Thymus (tissue), 11 donors: ENCODE results near the gene GMNN. TPM values are rescaled to one million over a fixed set of nuclear protein-coding genes. Genes with fewer than 3 reads are reported as not detected.
"Not testable (repeated sequence)": the region's sequence is repeated elsewhere in the genome, so short reads cannot be mapped to it uniquely, and the experiment has no call there.

Experiments used
- DNase-seq, 9 donors: peaks; one replicate each; pipeline ENCODE4 v3.0.0-alpha.2; 2013; ENCODE audit warnings: low spot score in 9 of 9, low read depth in 6 of 9, missing footprints in 1 of 9
- H3K27ac ChIP-seq, 2 donors: one replicate each; pipeline ENCODE4 v1.5.1; 2013; ENCODE audit warnings: control low read depth in 1 of 2, low read depth in 1 of 2, low read length in 1 of 2, mild to moderate bottlenecking in 1 of 2, moderate library complexity in 1 of 2
- H3K27me3 ChIP-seq, 2 donors: one replicate each; pipeline ENCODE4 v1.5.1; 2013; ENCODE audit warnings: low read length in 1 of 2; ENCODE audit not compliant: control insufficient read depth in 2 of 2, insufficient read depth in 1 of 2
- H3K36me3 ChIP-seq, 2 donors: one replicate each; pipeline ENCODE4 v1.5.1; 2013; ENCODE audit warnings: low read length in 1 of 2, mild to moderate bottlenecking in 1 of 2, moderate library complexity in 1 of 2; ENCODE audit not compliant: control insufficient read depth in 2 of 2, insufficient read depth in 2 of 2
- H3K4me1 ChIP-seq, 2 donors: one replicate each; pipeline ENCODE4 v1.5.1; 2013; ENCODE audit warnings: low read length in 2 of 2; ENCODE audit not compliant: control insufficient read depth in 2 of 2, insufficient read depth in 2 of 2
- H3K4me3 ChIP-seq, 2 donors: one replicate each; pipeline ENCODE4 v1.5.1; 2013; ENCODE audit warnings: low read length in 2 of 2, control low read depth in 1 of 2, mild to moderate bottlenecking in 1 of 2
- H3K9me3 ChIP-seq, 2 donors: one replicate each; pipeline ENCODE4 v1.5.1; 2013; ENCODE audit warnings: low read length in 1 of 2, mild to moderate bottlenecking in 1 of 2; ENCODE audit not compliant: control insufficient read depth in 2 of 2, insufficient read depth in 1 of 2
- WGBS: extraction: QIAGEN DNeasy Blood & Tissue Kit; methylation state at CpG from one replicate; pipeline ENCODE4 v1.1.7; 2013; 5-methylcytosine and 5-hydroxymethylcytosine counted together
- polyA plus RNA-seq: library from polyadenylated mRNA; stranded (reverse); fragments of 200-250 nt; gene quantifications from one replicate; pipeline ENCODE4 v1.2.3, GENCODE V29; 2013
- total RNA-seq: library from RNA; stranded (reverse); fragments of 120-200 nt; gene quantifications from one replicate; pipeline ENCODE4 v1.2.4, GENCODE V29; 2013
- donor health status: healthy.

Gene GMNN
- total and polyA plus RNA-seq, 2 donors, result 21.6 to 66.5 TPM

DNA sequence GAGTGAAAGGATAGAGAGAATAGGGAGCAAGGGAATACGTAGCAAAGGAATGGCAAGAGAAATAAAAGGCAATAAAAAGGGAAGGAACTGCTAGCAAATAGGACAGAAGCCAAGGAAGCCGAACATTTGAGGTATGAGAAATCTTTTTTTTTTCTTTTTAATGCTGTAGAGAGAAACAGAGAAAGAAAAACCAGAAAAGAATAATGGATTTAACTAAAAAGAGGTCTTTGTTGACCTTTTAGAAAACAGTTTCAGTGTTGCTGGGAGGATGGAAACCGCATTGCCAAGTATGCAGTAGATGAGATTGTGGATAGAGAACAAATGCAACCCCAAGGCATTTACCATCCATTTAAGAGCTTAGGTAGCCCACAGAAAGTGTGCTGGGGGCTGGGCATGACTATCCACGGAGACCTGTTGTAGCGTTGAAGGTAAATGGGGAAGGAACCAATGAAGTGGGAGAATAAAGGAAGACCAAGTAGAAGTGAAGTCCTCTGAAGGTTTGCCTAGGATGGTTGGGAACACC lies 32.5 kb upstream of the GMNN start:
- WGBS, result 91% methylated on average over 5 of the region's 5 CpGs
- H3K27ac ChIP-seq, result no peak overlapping the region
- no peak for DNase-seq
- no peaks in the 10 kb centered on the region for H3K9me3 ChIP-seq
- no peaks in the 10 kb centered on the region for H3K4me1 ChIP-seq
- H3K27me3 ChIP-seq, result no peaks in the 10 kb centered on the region
- H3K4me3 ChIP-seq, result no peak overlapping the region
- H3K36me3 ChIP-seq, result no peaks in the 10 kb centered on the region

DNA sequence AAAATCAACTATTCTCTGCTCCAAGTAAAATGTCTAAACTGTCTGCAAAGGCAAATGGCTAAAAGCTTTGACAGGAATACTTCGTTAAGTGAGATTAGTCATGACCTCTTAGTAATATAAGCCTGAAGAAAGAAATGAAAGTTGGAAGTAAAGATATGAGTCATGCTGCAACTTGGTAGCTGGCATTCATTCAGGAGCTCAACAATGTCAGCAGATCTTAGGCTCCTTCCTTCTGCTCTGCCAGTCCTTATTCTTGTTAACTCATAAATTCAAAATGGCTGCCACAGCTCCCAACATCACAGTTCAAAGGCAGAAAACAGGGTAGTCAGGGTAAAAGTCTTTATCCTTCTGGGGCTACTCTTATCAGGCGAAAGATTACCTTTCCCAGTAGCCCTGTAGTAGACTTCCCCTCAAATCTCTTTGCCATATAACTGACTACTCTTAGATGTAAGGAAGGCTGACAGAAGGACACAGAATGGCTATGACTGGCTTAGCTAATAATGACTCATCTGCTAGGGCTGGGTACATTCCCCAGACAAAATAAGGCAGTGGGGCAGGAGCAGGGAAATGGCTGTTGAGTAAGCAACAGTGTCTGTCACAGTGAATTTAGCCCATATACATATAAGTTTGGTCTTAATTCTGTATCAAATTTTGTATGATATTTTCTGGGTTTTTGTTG lies 31.3 kb upstream of the GMNN start:
- no peaks in the 10 kb centered on the region for H3K4me1 ChIP-seq
- H3K36me3 ChIP-seq, result no peaks in the 10 kb centered on the region
- peak in 1 of 9 donors; percentile 24 for DNase-seq
- WGBS, result 95% methylated on average over 2 of the region's 2 CpGs
- no peaks in the 10 kb centered on the region for H3K27me3 ChIP-seq
- H3K4me3 ChIP-seq, result no peak overlapping the region
- no peaks in the 10 kb centered on the region for H3K9me3 ChIP-seq
- H3K27ac ChIP-seq, result peak overlapping the region; percentile 14 to 25

DNA sequence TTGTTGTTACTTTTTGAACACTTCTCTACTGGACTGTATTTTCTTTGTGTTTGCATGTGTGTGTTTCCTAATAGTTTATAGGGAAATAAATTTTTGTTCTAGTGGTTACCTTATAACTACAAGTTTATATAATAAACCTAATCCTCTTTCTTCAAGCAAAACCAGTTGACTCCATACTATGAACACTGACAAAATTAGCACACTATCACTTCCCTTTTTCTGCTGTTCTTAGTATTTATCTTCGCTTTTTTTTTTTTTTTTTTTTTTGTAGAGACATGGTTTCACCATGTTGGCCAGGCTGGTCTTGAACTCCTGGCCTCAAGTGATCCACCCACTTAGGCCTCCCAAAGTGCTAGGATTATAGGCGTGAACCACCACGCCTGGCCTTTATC lies 30.8 kb upstream of the GMNN start:
- Histone ChIP-seq H3K4me1 (no peaks in the 10 kb centered on the region), H3K36me3 (no peaks in the 10 kb centered on the region), H3K9me3 (no peaks in the 10 kb centered on the region), H3K4me3 (no peak overlapping the region), H3K27ac (no peak overlapping the region), H3K27me3 (no peaks in the 10 kb centered on the region)
- no peak for DNase-seq
- WGBS, result 73% methylated on average over 3 of the region's 3 CpGs

DNA sequence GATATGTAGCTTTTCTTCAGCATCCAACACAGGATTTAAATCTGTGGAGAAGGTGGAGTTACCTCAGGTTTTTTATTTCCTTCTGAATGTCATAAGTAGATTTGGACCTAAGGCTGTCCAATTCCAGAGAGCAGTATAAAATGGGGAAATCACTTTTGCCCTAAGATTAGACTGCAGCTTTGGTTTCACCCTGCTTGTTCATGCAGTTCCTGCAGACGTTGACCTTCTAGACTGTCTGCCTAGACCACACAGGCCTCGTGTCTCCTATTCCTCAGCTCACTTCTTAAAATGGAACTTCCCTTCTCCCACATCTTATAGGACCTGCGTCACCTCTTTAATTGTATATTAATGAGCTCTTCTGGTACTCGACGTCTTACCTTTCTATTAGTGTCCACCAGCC lies 29.8 kb upstream of the GMNN start:
- no peaks in the 10 kb centered on the region for H3K9me3 ChIP-seq
- no peaks in the 10 kb centered on the region for H3K36me3 ChIP-seq
- no peak for DNase-seq
- H3K27ac ChIP-seq, result peak overlapping the region in 1 of 2 donors; percentile 15
- no peaks in the 10 kb centered on the region for H3K27me3 ChIP-seq
- H3K4me3 ChIP-seq, result no peak overlapping the region
- no peaks in the 10 kb centered on the region for H3K4me1 ChIP-seq
- WGBS, result 77% methylated on average over 5 of the region's 5 CpGs

DNA sequence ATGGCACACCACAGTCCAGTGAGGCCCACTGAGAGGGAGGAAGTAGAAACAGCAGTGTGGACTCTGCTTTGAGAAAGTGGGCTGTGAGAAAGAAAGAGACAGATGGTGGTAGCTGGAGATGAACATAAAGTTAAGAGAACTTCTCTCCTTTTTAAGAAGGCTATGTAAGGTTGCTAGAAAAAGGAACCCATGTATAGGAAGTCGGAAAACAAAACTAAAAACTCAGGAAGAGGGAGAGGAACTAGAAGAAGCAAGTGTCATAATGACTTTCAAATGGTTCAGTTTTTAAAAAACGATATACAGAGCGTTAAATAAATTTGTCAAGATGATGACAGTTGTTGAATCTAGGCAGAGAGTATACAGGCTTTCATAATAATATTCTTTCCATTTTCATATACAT lies 25.4 kb upstream of the GMNN start:
- no peak overlapping the region for H3K27ac ChIP-seq
- H3K27me3 ChIP-seq, result no peaks in the 10 kb centered on the region
- H3K4me1 ChIP-seq, result no peaks in the 10 kb centered on the region
- no peaks in the 10 kb centered on the region for H3K9me3 ChIP-seq
- no peaks in the 10 kb centered on the region for H3K36me3 ChIP-seq
- H3K4me3 ChIP-seq, result no peak overlapping the region
- 41% methylated on average over 3 of the region's 3 CpGs for WGBS
- no peak for DNase-seq

DNA sequence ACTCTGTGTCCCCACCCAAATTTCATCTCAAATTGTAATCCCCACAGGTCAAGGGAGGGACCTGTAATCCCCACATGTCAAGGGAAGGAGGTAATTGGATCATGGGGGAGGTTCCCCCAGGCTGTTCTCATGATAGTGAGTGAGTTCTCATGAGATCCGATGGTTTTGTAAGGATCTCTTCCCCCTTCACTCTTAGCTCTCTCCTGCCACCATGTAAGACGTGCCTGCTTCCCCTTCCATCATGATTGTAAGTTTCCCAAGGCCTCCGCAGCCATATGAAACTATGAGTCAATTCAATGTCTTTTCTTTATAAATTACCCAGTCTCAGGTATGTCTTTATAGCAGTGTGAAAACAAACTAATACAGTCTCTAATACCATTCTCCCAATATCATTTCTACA lies 23.9 kb upstream of the GMNN start:
- not testable (repeated sequence) for H3K27ac ChIP-seq, H3K9me3 ChIP-seq, H3K4me3 ChIP-seq, DNase-seq, H3K4me1 ChIP-seq, H3K36me3 ChIP-seq, H3K27me3 ChIP-seq
- WGBS, result 83% methylated on average over 3 of the region's 3 CpGs

DNA sequence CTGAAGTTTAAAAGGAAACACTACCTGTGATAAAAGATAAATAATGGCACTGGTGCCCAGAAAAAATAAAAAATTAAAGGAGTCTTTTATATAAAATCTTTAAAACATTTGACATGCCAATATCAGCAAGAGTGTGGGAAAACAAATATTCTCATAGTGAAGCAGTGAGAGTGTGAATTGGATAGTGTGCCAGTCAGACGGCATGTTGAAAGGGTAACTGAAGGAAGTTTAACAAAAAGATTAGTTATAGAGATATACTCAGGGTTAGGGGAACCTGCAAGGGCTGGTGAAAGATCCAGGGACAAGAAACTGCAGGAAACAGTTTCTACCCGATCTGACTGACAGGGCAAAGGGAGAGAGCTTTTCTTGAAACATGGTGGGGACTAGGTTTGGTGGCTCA lies 22.2 kb upstream of the GMNN start:
- WGBS, result 71% methylated on average over 2 of the region's 2 CpGs
- no peak for DNase-seq
- no peaks in the 10 kb centered on the region for H3K36me3 ChIP-seq
- no peaks in the 10 kb centered on the region for H3K27me3 ChIP-seq
- H3K27ac ChIP-seq, result no peak overlapping the region
- no peak overlapping the region for H3K4me3 ChIP-seq
- H3K9me3 ChIP-seq, result no peaks in the 10 kb centered on the region
- H3K4me1 ChIP-seq, result no peaks in the 10 kb centered on the region

DNA sequence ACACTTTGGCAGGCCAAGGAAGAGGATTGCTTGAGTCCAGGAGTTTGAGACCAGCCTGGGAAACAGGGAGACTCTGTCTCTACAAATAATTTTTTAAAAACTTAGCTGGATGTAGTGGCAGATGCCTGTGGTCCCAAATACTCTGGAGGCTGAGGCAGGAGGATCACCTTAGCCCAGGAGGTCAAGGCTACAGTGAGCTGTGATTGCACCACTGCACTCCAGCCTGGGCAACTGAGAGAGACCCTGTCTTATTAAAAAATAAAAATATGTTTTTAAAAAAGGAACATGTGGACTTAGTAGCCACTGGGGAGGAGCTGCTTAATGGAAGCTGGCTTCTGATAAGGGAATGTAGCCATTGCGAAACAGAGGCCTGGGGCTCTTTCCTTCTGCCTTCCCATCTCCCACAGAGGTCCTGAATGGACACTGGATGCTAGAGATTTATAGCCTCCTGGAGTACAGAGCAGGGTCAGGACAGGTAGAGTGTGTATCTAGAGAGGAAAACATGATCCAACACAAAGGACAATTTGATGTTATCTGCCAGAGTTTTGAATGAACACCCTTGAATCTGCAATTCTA lies 21.7 kb upstream of the GMNN start:
- Histone ChIP-seq H3K9me3 (no peaks in the 10 kb centered on the region), H3K36me3 (no peaks in the 10 kb centered on the region), H3K27ac (no peak overlapping the region), H3K27me3 (no peaks in the 10 kb centered on the region), H3K4me1 (no peaks in the 10 kb centered on the region), H3K4me3 (no peak overlapping the region)
- 94% methylated on average over 1 of the region's 1 CpG for WGBS
- DNase-seq, result no peak

DNA sequence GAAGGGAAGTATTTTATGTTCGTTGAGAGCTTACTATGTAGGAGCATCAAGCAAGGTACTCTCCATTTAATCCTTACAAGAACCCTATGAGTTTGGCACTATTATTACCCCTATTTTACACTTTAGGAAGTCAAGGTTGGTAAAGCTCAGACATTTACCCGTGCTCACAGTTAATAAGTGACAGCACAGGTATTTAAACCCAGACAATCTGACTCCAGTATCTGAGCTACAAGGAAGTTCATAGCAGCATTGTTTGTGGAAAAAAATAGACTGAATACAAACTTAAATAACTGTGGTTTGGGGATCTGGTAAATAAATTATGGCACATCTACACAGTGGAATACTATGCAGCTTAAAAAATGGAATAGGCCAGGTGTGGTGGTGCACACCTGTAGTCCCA lies 21.2 kb upstream of the GMNN start:
- no peak overlapping the region for H3K27ac ChIP-seq
- no peak overlapping the region for H3K4me3 ChIP-seq
- H3K4me1 ChIP-seq, result no peaks in the 10 kb centered on the region
- 94% methylated on average over 2 of the region's 2 CpGs for WGBS
- no peaks in the 10 kb centered on the region for H3K36me3 ChIP-seq
- H3K27me3 ChIP-seq, result no peaks in the 10 kb centered on the region
- H3K9me3 ChIP-seq, result no peaks in the 10 kb centered on the region
- DNase-seq, result no peak
